AG09319 (cell line): ENCODE measurements around the gene UGT3A2.

Experiments used
- DNase-seq: peaks from one replicate; pipeline ENCODE4 v3.0.0-alpha.2; 2010; ENCODE audit warnings: low read depth; ENCODE audit errors: extremely low read depth
- TF ChIP-seq, protein P1 (sequence below): IDR thresholded peaks from 2 replicates; pipeline ENCODE4 v1.5.1; 2011; ENCODE audit warnings: low read depth, mild to moderate bottlenecking, inconsistent platforms, low read length, moderate library complexity

UGT3A2 gene, protein sequence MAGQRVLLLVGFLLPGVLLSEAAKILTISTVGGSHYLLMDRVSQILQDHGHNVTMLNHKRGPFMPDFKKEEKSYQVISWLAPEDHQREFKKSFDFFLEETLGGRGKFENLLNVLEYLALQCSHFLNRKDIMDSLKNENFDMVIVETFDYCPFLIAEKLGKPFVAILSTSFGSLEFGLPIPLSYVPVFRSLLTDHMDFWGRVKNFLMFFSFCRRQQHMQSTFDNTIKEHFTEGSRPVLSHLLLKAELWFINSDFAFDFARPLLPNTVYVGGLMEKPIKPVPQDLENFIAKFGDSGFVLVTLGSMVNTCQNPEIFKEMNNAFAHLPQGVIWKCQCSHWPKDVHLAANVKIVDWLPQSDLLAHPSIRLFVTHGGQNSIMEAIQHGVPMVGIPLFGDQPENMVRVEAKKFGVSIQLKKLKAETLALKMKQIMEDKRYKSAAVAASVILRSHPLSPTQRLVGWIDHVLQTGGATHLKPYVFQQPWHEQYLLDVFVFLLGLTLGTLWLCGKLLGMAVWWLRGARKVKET

DNA sequence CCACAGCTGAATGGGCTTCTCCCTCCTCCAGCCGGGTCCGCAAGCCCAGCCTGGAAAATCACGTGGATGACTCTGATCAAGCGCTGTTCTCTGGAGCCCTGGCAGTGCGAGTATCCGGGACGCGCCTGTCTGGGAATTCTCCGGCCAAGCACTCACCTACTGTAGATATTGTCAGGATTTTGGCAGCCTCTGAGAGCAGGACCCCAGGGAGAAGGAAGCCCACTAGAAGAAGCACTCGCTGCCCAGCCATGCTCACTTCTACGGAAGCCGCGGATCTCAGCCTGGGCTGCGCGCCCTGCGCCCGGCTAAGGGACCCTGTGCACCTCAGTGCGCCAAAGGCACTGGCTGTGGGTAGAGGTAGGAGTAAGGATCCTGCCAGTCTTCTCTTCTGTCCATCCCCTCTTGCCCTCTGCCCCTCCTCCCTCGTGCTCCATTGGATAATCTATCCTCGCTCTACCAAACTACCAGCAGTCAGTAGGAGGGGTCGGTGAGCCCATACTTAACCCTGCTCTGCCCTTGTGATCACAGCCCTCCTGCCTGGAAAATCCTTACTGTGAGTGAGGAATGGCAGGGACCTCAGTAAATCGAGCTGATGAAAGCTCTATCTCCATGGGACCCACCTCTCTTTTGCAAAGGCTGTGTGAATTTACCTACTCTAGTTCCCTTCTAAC, at the start of gene UGT3A2:
UGT3A2 (minus strand) TSS at position 343 of the 671 bp plus-strand sequence; CDS start at position 250, 93 bp downstream.
- no peak for DNase-seq

DNA sequence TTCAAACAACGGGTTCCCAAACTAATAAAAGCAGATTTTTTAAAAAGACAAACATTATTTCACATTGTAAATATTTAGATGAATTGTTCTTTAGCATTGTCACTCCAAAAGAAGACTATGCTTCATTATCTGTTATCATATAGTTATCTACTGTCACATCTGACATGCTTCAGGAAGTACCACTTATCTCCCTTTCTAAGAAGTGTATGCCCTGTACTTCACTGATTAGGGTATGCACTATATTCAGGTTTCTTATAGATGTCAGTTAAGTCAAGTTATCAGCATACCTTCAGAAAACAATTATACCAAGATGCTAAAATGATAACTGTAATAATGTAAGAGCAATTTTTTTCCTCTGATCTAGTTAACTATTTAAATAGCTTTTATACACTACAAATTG, 44.6 kb upstream of the UGT3A2 start:
- DNase-seq: no peak
- TF ChIP-seq, protein P1, sequence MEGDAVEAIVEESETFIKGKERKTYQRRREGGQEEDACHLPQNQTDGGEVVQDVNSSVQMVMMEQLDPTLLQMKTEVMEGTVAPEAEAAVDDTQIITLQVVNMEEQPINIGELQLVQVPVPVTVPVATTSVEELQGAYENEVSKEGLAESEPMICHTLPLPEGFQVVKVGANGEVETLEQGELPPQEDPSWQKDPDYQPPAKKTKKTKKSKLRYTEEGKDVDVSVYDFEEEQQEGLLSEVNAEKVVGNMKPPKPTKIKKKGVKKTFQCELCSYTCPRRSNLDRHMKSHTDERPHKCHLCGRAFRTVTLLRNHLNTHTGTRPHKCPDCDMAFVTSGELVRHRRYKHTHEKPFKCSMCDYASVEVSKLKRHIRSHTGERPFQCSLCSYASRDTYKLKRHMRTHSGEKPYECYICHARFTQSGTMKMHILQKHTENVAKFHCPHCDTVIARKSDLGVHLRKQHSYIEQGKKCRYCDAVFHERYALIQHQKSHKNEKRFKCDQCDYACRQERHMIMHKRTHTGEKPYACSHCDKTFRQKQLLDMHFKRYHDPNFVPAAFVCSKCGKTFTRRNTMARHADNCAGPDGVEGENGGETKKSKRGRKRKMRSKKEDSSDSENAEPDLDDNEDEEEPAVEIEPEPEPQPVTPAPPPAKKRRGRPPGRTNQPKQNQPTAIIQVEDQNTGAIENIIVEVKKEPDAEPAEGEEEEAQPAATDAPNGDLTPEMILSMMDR: no peak

More for the DNA sequence above, at the start of gene UGT3A2:
- TF ChIP-seq, protein P1: no peak

DNA sequence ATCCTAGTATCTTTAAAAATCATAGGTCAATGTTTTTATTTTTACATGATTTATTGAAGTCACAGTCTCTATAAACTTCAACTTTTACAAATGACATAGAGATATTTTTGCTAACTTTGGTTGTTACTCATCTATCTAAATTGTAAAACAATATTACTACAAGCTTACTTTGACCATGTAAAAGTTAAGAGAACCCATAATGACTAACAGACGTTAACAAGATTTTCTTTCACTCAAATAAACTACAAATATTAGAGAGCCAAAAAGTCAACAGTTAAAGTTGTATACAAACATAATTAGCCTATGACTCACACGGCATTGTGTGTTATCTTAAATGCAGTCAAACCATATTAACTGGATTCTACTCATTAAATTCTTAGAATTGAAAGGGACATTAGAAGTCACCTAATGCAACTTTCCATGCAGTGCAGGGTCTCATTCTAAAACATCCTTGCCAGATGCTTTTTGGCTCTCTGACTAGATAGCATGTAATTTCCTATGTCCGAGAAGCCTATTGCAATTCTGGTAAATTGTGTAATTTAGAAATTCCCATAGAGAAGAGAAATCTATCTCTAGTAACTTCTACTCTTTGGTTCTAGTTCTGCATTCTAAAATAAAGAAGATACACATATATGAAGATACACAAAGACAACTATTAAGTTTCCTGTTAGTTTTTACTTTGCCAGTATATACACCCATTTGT, 42.2 kb upstream of the UGT3A2 start:
- TF ChIP-seq, protein P1: no peak
- peak; percentile 35 for DNase-seq

DNA sequence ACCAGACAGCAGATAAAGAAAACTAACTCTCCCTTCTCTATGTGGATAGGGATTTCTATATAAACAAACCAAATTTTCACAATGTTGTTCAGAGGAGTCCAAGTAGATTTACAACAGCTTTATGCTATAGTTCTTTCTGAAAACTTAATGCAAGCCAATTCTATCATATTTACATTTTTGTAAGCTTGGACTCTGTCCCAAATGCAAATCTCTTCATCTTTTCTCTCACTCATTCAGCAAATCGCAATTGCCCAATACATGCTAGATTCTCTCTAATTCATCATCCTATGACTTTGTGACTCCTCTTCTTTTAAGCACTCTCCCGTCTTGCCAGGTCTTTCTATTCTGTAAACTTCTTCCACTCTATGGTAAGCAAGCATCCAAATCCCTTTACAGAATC, 39.1 kb upstream of the UGT3A2 start:
- TF ChIP-seq, protein P1: no peak
- no peak for DNase-seq

DNA sequence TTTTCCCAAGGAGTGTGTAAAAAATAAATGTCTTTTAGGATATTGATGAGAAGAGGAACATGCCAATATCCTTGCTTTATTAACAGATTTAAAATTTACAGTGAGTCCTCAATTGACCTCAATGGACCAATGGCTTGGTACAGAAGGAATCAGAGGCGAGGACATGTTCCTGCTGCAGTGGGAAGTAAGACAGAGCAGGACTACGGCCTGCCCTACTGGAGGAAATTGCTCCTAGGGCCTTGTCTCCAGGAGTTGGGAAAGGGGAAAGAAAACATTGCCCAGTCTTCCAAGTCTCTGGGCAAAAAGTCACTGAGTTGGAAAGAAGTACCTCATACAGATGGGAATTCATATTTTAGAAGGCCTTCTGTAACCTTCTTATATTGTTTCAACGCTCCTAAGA, 33.1 kb upstream of the UGT3A2 start:
- TF ChIP-seq, protein P1: no peak
- no peak for DNase-seq

DNA sequence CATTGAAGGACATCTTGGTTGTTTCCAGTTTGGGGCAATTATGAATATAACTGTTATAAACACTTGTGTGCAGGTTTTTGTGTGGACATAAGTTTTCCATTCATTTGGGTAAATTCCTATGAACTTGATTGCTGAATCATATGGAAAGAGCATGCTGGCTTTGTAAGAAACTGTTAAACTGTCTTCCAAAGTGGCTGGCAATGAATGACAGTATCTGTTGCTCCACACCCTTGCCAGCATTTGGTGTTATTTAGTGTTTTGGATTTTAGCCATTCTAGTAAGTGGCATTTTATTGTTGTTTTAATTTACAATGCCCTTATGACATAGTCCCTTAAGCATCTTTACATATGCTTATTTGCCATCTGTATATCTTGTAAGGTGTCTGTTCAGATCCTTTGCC, 29.8 kb upstream of the UGT3A2 start:
- TF ChIP-seq, protein P1: no peak
- no peak for DNase-seq

DNA sequence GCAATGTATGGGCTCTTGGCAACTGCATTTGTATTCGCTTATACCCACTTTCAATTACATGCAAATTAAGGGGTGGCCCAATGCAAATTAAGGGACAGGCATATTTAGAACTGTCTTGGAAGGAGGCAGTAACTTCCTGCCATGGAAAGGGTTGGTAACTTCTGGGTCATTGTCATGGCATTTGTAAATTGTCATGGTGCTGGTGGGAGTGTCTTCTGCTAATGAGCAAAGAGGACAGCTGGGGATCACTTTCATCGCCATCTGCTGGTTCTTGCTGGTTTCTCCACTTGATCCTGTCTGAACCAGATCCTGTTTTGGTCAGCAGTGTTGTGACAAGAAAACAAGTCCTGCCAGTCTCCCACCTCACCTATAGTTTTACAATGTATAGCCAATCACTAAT, 23.3 kb upstream of the UGT3A2 start:
- TF ChIP-seq, protein P1: peak; percentile 45
- no peak for DNase-seq
